IPS-NIHi7 (cell line): ENCODE results near the gene GEMIN5.

Source experiments
- DNase-seq: peaks from one replicate; pipeline ENCODE4 v3.0.0; 2012; ENCODE audit warnings: mixed read lengths; ENCODE audit errors: extremely low spot score

GEMIN5 gene

GRCh38 chr5:154849264-154849785 lies 88.7 kb downstream of the GEMIN5 start:
- DNase-seq, result no peak

DNA sequence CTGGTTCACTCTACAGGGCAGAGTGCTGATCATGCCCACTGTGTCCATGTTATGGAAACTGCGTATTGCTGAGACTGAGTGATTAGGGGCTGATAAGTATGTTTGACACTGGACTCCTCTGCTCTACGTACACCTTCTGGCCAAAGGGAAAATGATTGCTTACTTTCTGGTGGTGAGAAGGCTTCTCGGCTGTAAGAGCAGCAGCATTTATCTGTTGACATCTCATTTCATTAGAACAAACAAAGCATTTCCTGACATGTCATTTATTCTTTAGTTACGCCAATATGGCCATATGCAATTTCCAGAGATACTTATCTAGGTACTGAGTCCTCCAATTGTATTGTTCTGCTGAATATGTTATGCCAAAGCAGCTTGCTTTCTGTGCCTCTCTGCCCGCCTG lies 93.2 kb downstream of the GEMIN5 start:
- DNase-seq, result no peak

DNA sequence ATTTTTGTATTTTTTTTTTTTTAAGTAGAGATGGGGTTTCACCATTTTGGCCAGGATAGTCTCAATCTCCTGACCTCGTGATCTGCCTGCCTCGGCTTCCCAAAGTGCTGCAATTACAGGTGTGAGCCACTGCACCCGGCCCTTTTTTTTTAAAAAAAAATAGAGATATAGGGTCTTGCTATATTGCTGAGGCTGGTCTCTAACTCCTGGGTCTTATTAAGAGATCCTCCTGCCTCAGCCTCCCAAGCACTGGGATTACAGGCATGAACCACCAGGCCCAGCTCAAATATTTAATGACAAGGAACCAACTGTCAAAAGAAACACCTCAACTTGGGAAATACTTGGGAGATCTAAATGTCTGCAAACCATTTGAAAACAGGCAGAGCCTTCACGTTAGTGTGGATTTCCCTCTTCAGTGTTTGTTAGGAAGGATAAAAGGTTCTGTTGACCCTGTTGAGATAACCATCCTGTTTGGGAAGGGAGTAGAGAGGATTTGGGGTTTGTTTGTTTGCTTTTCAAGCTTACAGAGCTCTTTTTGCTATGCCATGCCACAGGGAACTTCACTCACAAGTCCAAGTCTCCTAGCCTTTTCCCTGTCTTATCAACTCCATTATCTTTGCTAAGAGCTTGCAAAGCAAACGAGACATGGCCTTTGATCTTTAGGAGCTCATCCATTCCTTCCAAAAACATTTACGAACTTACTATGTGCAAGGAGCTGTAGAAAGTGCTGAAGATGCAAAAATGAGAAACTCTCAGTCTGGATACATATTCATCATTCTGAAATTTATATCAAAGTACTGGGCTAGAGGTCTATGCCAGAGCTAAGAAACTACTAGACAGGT lies 95.1 kb downstream of the GEMIN5 start:
- no peak for DNase-seq

DNA sequence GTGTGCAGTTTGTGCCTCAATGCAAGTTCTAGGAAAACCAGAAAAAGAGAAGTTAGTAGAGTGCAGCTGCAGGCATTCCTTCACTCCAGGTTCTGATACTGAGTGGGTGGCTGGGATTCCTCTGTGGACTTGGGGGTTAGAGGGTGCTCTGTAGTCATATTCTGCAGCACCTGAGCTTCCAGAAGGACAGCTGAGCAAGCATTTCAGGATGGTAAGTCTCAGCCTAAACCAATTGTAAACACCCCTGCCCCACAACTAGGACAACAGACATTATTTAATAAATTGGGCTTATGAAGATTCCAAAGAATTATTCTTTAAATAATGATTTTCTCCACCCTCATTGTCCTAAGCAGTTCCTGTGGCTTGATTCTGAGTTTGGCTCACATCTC lies 96.7 kb downstream of the GEMIN5 start:
- DNase-seq, result no peak

GRCh38 chr5:154840435-154841272 lies 97.4 kb downstream of the GEMIN5 start:
- DNase-seq, result no peak
